WI38 (cell line): ENCODE results near the gene LRP1-AS.
A peak's percentile ranks its signal among the peaks of the same experiment; 100 is the strongest.

Experiments used
- H3K4me3 ChIP-seq: 2 replicates; pipeline ENCODE4 v1.5.1; 2011; ENCODE audit warnings: low read depth, mild to moderate bottlenecking, control low read depth, low read length
- TF ChIP-seq, protein P1 (sequence below): IDR thresholded peaks from 2 replicates; pipeline ENCODE4 v1.5.1; 2012; ENCODE audit warnings: low read depth, mild to moderate bottlenecking, control low read depth, low read length

Gene LRP1-AS

DNA sequence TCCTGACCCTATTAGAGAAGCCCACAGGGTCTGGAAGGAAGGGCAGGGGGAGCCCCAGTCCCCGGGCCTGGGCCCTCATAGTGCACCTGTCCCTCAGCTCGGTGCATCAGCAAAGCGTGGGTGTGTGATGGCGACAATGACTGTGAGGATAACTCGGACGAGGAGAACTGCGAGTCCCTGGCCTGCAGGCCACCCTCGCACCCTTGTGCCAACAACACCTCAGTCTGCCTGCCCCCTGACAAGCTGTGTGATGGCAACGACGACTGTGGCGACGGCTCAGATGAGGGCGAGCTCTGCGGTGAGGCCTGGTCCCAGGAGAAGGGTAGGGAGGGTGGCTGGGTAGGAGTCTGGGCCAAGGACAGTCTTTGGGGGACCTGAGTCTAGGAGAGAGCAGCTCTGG is 26.3 kb upstream of the LRP1-AS start:
- no peak overlapping the region for H3K4me3 ChIP-seq
- TF ChIP-seq, protein P1, sequence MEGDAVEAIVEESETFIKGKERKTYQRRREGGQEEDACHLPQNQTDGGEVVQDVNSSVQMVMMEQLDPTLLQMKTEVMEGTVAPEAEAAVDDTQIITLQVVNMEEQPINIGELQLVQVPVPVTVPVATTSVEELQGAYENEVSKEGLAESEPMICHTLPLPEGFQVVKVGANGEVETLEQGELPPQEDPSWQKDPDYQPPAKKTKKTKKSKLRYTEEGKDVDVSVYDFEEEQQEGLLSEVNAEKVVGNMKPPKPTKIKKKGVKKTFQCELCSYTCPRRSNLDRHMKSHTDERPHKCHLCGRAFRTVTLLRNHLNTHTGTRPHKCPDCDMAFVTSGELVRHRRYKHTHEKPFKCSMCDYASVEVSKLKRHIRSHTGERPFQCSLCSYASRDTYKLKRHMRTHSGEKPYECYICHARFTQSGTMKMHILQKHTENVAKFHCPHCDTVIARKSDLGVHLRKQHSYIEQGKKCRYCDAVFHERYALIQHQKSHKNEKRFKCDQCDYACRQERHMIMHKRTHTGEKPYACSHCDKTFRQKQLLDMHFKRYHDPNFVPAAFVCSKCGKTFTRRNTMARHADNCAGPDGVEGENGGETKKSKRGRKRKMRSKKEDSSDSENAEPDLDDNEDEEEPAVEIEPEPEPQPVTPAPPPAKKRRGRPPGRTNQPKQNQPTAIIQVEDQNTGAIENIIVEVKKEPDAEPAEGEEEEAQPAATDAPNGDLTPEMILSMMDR: no peak

DNA sequence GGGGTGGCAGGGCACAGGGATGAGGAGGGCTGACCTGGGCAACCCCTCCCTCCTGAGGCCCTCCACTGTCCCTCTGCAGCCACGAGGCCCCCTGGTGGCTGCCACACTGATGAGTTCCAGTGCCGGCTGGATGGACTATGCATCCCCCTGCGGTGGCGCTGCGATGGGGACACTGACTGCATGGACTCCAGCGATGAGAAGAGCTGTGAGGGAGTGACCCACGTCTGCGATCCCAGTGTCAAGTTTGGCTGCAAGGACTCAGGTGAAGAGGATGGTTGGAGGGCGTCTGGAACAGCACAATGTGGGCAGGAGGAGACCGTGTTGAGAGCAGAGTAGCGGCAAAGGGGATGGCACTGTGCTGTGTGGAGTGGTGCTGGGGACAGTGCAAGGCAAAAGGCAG is 25.7 kb upstream of the LRP1-AS start:
- H3K4me3 ChIP-seq: no peak overlapping the region
- TF ChIP-seq, protein P1: peak; percentile 73

DNA sequence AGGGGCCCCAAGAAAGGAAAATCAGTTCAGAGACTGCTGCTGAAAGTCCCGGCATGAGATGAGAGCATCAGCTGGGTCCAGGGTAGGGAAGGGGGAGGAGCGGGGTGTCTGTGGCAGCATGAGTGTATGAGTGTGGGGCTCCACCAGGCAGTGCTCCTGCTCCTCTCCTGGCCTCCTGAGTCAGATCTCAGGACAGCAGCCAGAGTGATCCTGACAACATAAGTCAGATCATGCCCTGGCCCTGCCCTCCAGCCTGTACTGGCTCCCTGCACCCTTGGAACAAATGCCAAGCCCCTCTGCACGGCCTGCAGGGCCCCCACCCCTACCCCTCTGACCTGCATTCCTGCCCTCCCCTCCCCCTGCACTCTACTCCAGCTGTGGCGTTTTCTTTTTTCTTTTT is 24.2 kb upstream of the LRP1-AS start:
- H3K4me3 ChIP-seq: no peak overlapping the region
- TF ChIP-seq, protein P1: no peak

DNA sequence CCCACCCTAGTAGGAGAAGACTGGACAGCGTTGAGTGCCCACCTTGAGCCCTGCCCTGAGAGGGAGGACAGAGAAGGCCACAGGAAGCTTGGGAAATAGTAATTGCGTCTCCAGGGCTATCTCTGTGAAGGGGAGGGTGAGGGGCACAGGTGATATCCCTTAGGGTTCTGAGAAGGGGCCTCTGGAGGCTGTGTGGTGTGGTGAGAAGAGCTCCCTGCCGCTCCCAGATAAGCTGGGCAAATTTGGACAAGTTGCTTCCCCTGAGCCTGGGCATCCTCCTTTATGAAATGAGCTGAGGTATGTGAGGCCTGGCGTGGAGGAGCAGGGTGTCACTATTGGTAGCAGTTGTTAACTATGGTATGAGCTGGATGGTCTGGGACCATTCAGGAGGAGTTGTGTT is 23.5 kb upstream of the LRP1-AS start:
- TF ChIP-seq, protein P1: no peak
- H3K4me3 ChIP-seq: no peak overlapping the region

DNA sequence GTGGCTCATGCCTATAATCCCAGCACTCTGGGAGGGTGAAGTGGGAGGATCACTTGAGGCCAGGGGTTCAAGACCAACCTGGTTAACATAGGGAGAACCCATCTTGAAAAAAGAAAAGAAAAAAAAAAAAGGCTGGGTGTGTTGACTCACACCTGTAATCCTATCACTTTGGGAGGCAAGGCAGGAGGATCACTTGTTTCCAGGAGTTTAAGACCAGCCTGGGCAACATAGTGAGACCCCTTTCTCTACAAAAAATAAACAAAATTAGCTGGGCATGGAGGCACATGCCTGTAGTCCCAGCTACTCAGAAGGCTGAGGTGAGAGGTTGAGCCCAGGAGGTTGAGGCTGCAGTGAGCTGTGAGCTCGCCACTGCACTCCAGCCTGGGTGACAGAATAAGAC is 23.0 kb upstream of the LRP1-AS start:
- TF ChIP-seq, protein P1: no peak
- no peak overlapping the region for H3K4me3 ChIP-seq

DNA sequence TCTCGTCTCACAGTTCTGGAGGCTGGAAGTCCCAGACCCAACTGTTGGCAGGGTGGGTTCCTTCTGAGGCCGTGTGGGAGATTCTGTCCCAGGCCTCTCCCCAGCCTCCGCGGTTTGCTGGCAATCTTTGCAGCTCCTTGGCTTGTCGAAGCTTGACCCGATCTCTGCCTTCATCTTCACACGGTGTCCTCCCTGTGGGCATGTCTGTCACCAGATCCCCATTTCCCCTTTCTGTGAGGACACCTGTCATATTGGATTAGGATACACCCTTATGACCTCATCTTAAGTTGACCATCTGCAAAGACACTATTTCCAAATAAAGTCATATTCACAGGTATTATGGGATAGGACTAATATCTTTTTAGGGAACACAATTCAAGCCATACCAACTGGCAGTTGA is 22.6 kb upstream of the LRP1-AS start:
- H3K4me3 ChIP-seq: no peak overlapping the region
- TF ChIP-seq, protein P1: no peak

DNA sequence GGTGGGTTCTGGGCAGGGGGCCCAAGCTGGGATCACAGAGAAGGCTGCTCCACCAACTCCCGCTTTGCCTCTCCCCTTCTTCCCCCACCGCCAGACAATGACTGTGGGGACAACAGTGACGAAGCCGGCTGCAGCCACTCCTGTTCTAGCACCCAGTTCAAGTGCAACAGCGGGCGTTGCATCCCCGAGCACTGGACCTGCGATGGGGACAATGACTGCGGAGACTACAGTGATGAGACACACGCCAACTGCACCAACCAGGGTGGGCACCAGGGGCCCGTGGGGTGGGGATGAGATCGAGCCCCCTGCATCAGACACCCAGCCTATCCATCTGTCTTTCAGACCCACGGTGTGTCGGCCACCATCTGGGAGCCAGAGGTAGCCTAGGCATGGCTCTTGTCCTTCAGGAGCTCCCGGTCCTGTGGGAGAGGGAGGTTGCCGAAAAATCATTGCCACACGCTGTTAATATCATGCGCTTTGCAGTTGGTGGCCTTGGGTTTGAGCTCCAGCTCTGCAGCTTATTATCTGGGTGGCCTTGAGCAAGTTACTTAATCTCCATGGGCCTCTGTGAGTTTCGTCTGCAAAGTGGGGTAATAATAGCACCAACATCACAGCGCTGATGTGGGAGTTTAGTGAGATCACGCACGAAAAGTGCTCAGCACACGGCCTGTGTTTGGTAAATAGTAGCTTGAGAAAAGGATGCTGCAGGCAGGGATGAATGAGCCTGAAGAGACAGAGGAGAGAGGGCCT is 21.8 kb upstream of the LRP1-AS start:
- H3K4me3 ChIP-seq: no peak overlapping the region
- TF ChIP-seq, protein P1: no peak
